ENCODE results near the gene GPRC5C.
"Not testable (repeated sequence)": the region's sequence is repeated elsewhere in the genome, so short reads cannot be mapped to it uniquely, and the experiment has no call there.

GPRC5C gene

DNA sequence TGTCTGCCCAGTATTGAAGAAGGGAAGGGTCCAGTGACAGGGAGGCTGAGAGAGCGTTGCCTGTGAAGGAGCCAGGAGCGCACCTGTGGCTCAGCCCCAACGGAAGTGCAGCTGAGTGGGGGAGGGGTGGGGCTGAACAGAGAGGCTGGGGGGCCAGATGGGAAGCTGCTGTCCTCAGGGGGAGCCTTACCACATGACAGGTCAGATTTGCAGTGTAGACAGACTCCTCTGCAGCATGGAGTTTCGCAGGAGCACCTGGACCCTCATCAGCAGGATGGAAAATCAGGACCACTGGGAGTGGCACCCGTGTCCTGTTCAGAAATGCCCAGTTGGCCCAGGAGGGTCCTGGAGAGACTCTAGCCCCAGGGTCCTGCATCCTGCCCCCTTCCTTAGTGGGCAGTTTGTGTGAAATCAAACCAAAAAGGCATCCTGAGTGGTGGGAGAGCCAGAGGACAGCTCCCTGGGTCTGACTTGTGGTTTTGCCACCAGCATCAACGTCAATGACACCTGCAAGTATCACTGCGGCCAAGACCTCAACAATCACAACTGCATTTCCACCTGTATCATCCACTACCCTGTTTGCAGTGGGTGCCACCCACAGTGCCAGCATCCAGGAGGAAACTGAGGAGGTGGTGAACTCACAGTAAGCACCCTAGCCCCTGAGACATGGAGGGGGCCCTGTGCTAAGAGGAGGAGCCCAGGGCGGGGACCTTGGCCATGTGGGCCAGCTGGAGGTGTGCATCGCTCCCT is 42.3 kb downstream of the GPRC5C start:
- DNase-seq (ENCODE audit: low spot score): no peak

DNA sequence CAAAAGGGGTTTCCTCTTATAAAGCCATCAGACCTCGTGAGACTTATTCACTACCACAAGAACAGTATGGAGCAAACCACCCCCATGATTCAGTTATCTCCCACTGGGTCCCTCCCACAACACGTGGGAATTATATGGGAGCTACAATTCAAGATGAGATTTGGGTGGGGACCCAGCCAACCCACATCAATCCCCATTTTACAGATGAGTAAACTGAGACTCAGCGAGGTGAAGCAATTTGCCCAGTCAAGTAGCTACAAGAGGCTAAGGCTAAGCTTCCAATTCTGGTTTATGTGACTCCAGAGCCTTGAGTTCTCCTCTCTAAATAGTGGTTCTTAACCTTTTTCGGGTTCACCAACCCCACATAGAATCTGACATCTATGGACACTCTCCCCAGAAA is 43.3 kb downstream of the GPRC5C start:
- DNase-seq (ENCODE audit: low spot score): no peak

DNA sequence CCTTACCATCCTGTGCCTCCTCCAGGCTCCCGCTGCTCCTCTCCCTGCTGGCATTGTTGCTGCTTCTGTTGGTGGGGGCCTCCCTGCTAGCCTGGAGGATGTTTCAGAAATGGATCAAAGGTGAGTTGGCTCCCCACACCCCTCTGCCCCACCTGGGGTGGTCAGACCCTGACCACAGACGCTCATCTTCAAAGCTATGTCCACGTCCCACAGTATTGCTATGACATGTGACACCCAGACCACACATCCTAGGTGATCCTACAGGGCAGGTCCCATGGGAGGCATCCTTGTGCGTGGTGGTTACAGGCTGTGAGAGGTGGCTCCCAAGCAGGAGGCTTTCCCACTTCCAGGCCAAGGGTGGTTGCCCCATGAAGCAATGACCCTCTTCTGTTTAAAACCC is 45.5 kb downstream of the GPRC5C start:
- no peak for DNase-seq (ENCODE audit: low spot score)

DNA sequence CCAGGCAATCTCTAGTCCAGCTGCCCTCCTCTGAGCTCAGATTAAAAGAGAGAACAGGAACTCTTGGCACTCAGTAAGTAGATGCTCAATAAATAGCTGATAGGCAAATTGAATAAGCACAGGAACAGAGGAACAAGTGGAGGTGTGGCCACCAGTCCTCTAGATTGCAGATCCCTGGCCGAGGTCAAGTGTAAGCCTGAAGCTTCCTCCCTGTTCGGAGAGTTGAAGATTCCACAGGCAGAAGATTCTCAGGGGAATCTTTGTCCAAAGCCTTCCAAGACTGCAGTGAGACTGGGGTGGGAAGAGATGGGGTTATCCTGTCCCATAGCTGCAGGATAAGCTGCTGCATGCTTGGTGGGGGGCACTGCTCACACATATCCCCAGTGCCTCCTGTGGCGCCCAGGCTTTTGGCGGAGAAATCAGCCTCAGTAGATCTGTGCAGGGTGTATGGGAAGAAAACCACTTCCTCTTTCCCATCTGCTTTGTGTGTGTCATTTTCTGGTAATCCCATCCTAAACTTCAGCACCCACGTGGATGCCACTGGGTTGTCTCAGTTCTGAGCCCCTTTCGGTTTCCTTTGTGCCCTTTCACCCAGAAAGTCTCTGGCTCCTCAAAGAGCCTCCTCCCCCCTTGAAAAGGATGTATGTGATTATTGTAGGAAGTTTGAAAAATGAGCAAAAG is 46.7 kb downstream of the GPRC5C start:
- DNase-seq (ENCODE audit: low spot score): peak; percentile 38

DNA sequence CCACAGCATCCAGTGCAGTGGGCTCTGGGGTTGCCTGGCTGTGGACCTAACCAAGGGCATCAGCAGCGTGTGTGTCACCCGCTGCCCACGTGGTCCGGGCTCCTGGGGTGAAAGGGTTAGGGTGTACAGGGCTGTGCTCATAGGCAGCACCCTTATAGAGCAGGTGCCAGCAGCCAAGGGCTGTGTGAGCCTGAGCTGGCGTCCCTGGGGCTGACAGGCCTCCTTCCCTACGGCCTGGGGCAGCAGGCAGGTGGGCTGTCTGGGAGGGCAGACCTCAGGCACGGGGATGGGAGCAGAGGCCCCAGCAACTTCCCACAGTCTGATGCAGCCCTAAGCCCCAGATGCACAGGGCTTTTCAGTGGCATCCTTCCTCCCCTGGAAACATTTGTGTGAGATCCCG is 48.4 kb downstream of the GPRC5C start:
- DNase-seq (ENCODE audit: low spot score): no peak

DNA sequence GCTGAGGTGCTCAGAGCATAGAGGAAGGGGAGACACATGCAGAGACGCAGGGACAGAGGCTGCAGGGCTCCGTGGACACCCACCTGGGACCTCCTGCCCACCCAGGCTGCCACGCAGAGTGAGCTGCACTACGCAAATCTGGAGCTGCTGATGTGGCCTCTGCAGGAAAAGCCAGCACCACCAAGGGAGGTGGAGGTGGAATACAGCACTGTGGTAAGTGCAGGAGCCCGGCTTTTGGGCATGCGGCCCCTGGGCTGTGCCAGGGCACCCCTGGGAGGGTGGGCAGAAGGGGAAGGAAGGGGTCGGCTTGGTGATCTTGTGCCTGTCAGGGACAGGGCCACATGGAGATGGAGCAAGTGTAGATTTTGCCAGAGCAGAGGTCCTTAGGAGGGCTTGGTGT is 49.7 kb downstream of the GPRC5C start:
- no peak for DNase-seq (ENCODE audit: low spot score)

DNA sequence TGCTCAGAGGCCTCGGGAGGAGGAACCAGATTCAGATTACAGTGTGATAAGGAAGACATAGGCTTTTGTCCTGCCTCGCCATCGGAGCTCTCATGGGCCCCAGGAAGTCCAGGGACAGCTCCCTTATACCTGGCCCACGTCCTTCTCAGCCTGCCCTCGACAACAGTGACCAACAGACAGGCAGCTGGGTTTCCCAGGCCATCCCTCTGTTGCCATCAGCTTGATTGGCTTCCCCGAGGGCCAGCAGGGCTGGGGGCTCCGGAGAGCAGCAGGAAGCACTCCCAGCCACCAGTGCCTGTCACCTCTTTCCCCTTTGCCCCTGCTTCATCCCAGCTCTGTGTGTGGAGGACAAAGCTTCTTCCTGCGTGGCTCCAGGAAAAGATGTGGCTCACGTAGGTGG is 52.2 kb downstream of the GPRC5C start:
- no peak for DNase-seq (ENCODE audit: low spot score)

DNA sequence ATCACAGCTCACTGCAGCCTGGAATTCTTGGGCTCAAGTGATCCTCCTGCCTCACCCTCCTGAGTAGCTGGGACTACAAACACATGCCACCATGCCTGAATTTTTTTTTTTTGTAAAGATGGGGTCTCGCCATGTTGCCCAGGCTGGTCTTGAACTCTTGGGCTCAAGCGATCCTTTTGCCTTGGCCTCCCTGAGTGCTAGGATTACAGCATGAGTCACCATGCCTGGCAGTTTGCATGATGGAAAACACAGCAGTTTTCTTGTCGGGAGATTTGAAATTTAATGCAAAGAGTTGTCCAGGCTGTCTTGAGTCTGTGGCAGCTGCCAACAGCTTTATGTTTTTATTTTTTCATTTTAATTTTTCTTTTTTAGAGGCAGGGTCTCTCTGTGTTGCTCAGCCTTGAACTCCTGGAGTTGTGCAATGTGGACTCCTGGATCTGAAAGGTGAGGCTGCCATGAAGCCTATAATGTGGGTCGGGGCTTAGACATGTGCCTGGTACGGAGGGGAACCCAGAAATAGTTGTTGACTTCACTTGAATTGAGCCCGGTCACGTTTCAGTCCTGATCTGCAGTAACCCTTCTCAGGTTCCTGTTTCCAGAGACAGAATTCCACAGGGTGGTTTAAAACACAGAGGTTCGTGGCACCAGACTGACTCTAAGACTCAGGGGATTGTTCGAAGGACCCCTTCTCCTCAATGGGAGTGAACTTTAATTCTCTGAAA is 53.3 kb downstream of the GPRC5C start:
- DNase-seq (ENCODE audit: low spot score): no peak

DNA sequence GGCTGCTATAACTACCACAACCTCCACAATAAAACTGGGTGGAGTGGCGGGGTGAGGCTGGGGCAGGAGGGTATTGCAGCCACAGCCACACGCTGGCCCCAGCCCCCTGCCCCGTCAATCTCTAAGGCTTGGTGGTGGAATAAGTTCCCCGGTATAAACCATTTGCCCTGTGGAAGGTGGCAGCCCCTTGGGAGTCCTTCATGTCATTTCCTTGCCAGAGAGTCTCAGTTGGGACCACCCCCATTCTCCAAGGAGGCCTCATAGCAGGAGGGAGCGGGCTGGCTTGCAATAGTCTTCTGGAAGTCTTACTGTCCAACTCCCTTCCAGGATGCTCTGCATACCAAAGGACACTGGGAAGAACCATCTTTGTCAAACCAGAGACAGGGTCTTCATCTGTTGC is 54.0 kb downstream of the GPRC5C start:
- DNase-seq (ENCODE audit: low spot score): no peak

DNA sequence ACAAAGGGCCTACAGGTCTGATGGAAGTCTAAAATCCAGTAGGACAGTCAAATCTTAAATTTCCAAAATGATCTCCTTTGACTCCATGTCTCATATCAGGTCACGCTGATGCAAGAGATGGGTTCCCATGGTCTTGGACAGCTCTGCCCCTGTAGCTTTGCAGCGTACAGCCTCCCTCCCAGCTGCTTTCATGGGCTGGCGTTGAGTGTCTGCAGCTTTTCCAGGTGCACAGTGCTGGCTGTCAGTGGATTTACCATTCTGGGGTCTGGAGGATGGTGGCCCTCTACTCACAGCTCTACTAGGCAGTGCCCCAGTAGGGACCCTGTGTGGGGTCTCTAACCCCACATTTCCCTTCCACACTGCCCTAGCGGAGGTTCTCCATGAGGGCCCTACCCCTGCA is 56.4 kb downstream of the GPRC5C start:
- not testable (repeated sequence) for DNase-seq (ENCODE audit: low spot score)

DNA sequence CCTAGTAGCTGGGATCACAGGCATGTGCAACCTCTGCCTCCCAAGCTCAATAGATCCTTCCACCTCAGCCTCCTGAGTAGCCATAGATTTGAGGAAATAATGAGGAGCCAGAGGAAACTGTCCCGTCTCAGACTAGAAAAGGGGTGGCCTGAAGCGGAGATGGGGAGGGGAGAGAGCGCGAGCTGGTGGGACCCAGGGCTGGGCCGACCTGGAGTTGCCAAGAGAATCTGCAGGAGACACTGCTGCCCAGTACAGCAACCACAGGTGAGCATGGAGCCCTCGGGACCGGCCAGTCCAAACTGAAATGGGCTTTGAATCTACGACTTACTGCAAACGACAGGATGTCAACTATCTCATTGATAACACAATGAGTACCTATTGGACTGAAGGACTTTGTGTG is 58.8 kb downstream of the GPRC5C start:
- no peak for DNase-seq (ENCODE audit: low spot score)

DNA sequence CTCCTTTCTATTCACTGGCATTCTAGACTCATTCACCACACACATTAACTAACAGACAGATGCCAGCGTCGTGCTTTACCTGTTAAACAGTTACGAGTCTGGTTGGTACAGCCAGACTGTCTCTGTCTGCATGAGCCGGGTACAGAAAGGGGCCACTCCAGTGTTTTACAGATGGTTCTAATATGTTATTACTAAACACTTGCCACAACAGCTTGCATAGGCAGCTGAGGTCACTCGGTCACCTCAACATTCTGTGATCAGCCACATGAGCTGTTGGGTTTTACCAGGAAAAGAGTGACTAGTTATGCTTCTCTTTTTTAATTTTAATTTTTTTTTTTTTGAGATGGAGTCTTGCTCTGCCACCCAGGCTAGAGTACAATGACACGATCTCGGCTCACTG is 59.7 kb downstream of the GPRC5C start:
- DNase-seq (ENCODE audit: low spot score): no peak

DNA sequence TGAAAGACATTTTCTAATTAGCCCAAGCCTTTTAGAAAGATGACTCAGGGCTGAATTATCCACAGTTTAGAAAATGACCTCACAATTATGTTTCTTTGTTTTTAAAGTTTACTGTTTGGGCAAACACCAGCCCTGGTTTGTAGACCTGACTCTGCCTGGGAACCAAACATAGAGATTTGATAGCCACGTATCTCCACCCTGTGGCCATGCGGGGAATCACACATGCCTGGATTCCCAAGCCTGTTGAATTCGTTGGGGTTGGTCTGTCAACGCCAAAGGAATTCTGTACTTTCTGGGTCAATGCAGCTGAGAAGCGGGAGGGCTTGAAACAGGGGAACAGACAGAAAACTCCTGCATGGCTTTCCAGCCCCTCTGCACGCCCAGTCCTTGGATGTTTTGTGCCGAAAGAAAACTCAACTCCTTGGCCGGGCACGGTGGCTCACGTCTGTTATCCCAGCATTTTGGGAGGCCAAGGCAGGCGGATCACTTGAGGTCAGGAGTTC is 61.5 kb downstream of the GPRC5C start:
- peak; percentile 54 for DNase-seq (ENCODE audit: low spot score)

Data from globus pallidus (tissue), 1 donor.